Muscle of leg (tissue), 11 donors: ENCODE results near the gene GSTP1. TPM values are rescaled to one million over a fixed set of nuclear protein-coding genes. Genes with fewer than 3 reads are reported as not detected.
"Not testable (repeated sequence)": the region's sequence is repeated elsewhere in the genome, so short reads cannot be mapped to it uniquely, and the experiment has no call there.

Experiments
- DNase-seq: peaks from one replicate; pipeline ENCODE4 v3.0.0; 2013
- H3K27ac ChIP-seq: one replicate; pipeline ENCODE4 v1.5.1; 2013; ENCODE audit warnings: mild to moderate bottlenecking, low read length, control low read depth
- H3K27me3 ChIP-seq: one replicate; pipeline ENCODE4 v1.6.1; 2013; ENCODE audit warnings: low read length; ENCODE audit not compliant: control insufficient read depth, insufficient read depth
- H3K36me3 ChIP-seq: one replicate; pipeline ENCODE4 v1.6.1; 2013; ENCODE audit warnings: low read length; ENCODE audit not compliant: control insufficient read depth, insufficient read depth
- H3K4me1 ChIP-seq: one replicate; pipeline ENCODE4 v1.6.1; 2013; ENCODE audit warnings: low read length; ENCODE audit not compliant: control insufficient read depth, insufficient read depth
- H3K4me3 ChIP-seq: one replicate; pipeline ENCODE4 v1.5.1; 2013; ENCODE audit warnings: low read length, control low read depth
- H3K9me3 ChIP-seq: replicated peaks from 2 replicates; pipeline ENCODE4 v1.6.1; 2013; ENCODE audit warnings: low read depth, low read length; ENCODE audit not compliant: control insufficient read depth
- WGBS: methylation state at CpG from one replicate; pipeline ENCODE4 v1.1.5; 2013; ENCODE audit warnings: missing lambda C conversion rate; ENCODE audit not compliant: insufficient coverage; 5-methylcytosine and 5-hydroxymethylcytosine counted together
- polyA plus RNA-seq, 8 donors: library from polyadenylated mRNA; unstranded; fragments of 120-200 nt; gene quantifications; one replicate each; pipeline versions ENCODE4 v1.2.1 to v1.2.3, GENCODE V29; 2013; ENCODE audit warnings: inconsistent platforms in 1 of 8, low replicate concordance in 1 of 8; ENCODE audit not compliant: insufficient read length in 8 of 8, insufficient read depth in 1 of 8
- total RNA-seq: library from RNA; stranded (reverse); fragments of 120-200 nt; gene quantifications from one replicate; pipeline ENCODE4 v1.2.4, GENCODE V29; 2013

The GSTP1 gene
- total and polyA plus RNA-seq, 9 donors, result 232 to 335 (median 277) TPM

DNA sequence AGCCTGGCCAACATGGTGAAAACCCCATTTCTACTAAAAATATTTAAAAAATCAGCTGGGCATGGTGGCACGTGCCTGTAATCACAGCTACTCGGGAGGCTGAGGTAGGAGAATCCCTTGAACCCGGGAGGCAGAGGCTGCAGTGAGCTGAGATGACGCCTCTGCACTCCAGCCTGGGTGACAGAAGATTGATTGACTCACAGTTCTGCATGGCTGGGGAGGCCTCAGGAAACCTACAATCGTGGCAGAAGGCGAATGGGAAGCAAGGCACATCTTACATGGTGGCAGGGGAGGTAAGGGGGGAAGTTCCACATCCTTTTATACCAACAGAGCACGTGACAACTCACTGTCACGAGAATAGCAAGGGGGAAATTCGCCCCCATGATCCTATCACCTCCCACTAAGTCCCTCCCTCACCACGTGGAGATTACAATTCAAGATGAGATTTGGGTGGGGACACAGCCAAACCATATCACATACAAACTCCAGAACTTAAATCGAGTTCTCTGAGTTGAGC is 5.3 kb downstream of the GSTP1 start:
- H3K27me3 ChIP-seq, H3K9me3 ChIP-seq, DNase-seq, H3K4me3 ChIP-seq, H3K27ac ChIP-seq: not testable (repeated sequence)
- Histone ChIP-seq H3K4me1 (peaks cover 14% of the 10 kb centered on the region), H3K36me3 (peaks cover 20% of the 10 kb centered on the region)
- WGBS, result 91% methylated on average over 3 of the region's 11 CpGs

DNA sequence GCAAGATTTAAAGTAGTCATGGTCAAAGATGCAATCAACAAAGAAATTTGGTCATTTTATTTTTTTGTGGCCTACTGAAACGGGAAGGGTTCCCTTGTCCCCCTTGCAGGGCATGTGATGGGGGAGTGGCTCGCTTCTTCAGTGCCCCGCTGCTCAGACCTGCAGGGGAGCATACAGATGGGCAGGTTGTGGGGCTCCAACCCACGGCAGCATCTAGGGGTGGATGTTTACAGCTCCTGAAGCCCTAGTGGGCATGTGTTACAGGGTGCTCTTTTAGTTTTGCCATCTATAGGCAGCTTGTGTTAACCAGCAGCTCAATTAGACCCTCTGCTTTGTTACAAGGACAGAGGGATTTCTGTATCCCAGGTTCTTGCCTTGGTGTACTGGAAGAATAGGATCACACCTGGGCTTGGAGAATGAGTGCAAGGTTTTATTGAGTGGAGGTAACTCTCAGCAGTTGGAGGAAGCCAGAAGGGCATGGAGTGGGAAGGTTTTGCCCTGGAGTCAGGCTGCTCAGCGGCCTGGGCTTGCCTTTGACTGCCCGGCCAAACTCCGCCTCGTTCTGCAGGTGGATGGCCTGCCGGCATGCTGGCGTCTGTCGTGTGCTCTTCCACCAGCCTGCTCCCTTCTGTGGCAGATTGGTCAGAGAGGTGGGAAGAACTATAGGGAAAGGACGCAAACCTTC is 9.4 kb downstream of the GSTP1 start:
- Histone ChIP-seq H3K36me3 (no peaks in the 10 kb centered on the region), H3K9me3 (no peaks in the 10 kb centered on the region), H3K27ac (no peak overlapping the region), H3K4me3 (no peak overlapping the region), H3K4me1 (no peaks in the 10 kb centered on the region), H3K27me3 (no peaks in the 10 kb centered on the region)
- no peak for DNase-seq
- WGBS, result 46% methylated on average over 11 of the region's 12 CpGs

DNA sequence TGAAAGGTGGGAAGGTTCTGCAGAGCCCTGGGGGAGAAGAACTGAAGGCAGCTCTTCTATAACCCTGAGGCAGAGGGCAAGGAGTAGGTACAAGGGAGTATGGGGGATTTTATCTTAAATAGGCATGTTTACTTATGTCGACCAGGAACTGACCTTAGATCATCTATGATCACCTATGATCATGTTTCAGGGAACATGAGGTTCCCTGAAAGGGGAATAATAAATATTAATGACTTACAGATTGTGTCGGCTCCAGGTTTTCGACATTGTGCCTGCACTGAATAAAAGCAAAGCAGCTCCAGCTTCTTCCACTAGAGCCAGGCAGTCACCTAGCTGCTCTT is 9.9 kb downstream of the GSTP1 start:
- no peak overlapping the region for H3K4me3 ChIP-seq
- no peaks in the 10 kb centered on the region for H3K4me1 ChIP-seq
- H3K27ac ChIP-seq, result no peak overlapping the region
- H3K9me3 ChIP-seq, result no peaks in the 10 kb centered on the region
- no peak for DNase-seq
- WGBS, result no CpG with 5 or more reads among the region's 3 CpGs
- H3K27me3 ChIP-seq, result no peaks in the 10 kb centered on the region
- H3K36me3 ChIP-seq, result no peaks in the 10 kb centered on the region

DNA sequence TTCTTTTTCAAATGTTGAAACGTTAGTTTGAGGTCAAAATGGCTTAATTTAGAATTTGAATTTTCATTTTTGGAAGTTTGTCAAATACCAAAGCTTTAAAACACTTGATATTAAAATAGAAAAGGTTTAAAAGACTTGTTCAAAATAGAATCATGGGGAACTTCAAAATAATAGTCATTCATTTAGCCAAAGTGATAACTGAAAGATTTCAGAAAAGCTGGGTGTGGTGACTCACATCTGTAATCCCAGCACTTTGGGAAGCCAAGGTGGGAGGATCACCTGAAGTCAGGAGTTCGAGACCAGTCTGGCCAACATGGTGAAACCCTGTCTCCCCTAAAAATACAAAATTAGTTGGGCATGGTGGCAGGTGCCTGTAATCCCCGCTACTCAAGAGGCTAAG is 10.9 kb downstream of the GSTP1 start:
- H3K9me3 ChIP-seq, result no peaks in the 10 kb centered on the region
- no peaks in the 10 kb centered on the region for H3K4me1 ChIP-seq
- H3K27ac ChIP-seq, result no peak overlapping the region
- H3K36me3 ChIP-seq, result no peaks in the 10 kb centered on the region
- H3K4me3 ChIP-seq, result no peak overlapping the region
- H3K27me3 ChIP-seq, result no peaks in the 10 kb centered on the region
- no peak for DNase-seq
- no CpG with 5 or more reads among the region's 3 CpGs for WGBS

DNA sequence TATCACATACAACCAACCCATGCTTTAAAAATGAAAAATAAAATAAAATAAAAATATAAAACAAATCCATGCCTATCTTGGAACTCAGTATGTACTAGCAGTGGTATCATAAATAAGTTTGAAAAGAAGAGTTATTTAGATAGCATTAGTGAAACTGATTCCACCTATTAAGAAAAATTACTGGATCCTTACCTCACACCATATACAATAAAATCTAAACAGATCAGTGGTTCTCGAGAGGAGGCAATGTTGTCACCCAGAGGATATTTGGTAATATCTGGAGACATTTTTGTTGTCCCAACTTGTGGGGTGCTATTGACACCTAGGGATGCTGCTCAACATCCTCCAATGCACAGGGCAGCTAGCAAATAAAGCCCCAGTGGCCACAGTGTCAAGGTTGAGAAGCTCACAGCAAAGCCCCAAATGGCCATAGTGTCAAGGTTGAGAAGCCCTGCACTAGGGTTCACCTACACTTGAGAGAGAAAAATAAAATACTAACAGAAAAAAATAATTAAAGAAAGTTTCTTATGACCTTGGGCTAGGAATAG is 13.2 kb downstream of the GSTP1 start:
- Histone ChIP-seq H3K4me1 (no peaks in the 10 kb centered on the region), H3K27ac (no peak overlapping the region), H3K9me3 (no peaks in the 10 kb centered on the region), H3K36me3 (no peaks in the 10 kb centered on the region), H3K4me3 (no peak overlapping the region), H3K27me3 (peaks cover 9% of the 10 kb centered on the region)
- WGBS, result no CpG with 5 or more reads among the region's 1 CpG
- no peak for DNase-seq

DNA sequence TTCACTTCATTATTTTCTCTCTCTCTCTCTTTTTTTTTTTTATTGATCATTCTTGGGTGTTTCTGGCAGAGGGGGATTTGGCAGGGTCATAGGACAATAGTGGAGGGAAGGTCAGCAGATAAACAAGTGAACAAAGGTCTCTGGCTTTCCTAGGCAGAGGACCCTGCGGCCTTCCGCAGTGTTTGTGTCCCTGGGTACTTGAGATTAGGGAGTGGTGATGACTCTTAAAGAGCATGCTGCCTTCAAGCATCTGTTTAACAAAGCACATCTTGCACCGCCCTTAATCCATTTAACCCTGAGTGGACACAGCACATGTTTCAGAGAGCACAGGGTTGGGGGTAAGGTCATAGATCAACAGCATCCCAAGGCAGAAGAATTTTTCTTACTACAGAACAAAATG is 13.8 kb downstream of the GSTP1 start:
- WGBS, result no CpG with 5 or more reads among the region's 3 CpGs

DNA sequence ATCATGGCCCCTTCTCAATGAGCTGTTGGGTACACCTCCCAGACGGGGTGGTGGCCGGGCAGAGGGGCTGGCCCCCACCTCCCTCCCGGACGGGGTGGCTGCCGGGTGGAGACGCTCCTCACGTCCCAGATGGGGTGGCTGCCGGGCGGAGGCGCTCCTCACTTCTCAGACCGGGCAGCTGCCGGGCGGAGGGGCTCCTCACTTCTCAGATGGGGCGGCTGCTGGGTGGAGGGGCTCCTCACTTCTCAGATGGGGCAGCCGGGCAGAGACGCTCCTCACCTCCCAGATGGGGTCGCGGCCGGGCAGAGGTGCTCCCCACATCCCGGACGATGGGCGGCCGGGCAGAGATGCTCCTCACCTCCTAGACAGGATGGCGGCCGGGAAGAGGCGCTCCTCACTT is 14.4 kb downstream of the GSTP1 start:
- H3K27ac ChIP-seq, H3K4me3 ChIP-seq, H3K9me3 ChIP-seq, H3K4me1 ChIP-seq, DNase-seq, H3K36me3 ChIP-seq: not testable (repeated sequence)
- WGBS, result 94% methylated on average over 8 of the region's 26 CpGs
- H3K27me3 ChIP-seq, result peaks cover 13% of the 10 kb centered on the region

More for the DNA sequence above, 13.8 kb downstream of the GSTP1 start:
- H3K27me3 ChIP-seq, H3K27ac ChIP-seq, DNase-seq, H3K4me3 ChIP-seq, H3K9me3 ChIP-seq, H3K36me3 ChIP-seq, H3K4me1 ChIP-seq: not testable (repeated sequence)

DNA sequence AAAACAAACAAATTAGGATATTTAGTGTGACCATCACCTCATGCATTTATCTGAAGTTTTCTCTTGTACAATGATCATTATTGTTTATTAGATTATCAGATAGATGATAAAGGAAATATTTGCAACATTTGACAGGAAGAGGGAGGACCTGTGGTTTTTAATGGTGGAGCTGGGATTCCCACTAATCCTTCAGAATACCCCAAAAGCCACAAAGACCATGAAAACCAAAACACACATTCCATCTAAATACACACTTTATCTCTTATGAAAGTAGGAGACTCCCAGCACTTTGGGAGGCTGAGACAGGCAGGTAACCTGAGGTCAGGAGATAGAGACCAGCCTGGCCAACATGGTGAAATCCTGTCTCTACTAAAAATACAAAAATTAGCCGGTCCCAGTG is 15.5 kb downstream of the GSTP1 start:
- H3K4me3 ChIP-seq, result no peak overlapping the region
- no peak for DNase-seq
- no peaks in the 10 kb centered on the region for H3K4me1 ChIP-seq
- H3K36me3 ChIP-seq, result no peaks in the 10 kb centered on the region
- peaks cover 13% of the 10 kb centered on the region for H3K27me3 ChIP-seq
- no CpG with 5 or more reads among the region's 1 CpG for WGBS
- H3K9me3 ChIP-seq, result no peaks in the 10 kb centered on the region
- H3K27ac ChIP-seq, result no peak overlapping the region

DNA sequence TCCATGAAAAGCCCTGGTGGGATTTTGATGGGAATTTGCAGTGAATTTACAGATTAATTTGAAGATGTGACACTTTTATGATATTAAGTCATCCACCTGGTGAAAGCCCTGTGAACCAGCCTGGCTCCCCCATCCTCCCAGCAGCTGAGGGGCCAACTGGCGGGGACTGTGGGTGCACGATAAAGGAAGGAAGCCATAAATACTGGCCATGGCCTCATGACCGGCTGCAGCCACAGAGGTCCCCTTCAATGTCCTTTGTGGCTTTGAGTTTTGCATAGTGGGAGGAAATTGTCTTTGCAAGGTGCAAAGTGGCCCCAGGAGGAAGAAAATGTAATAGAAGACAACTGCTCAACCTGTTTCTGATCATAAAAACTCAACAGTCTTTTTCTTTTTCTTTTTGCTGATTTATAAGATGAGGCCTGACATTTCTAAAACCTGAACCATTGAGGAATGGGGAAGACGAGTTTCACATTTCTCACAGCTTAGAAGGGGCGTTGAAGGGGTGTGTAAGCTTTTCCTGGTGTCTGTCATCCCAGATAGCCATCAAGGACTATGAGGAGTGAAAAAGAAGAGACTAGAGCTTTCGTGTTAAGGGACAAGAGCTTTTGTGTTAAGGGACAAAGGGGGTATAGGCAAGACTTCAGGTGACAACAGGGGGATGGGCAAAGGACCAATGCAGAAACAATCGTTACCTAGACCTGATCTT is 16.9 kb downstream of the GSTP1 start:
- H3K27me3 ChIP-seq, result peaks cover 16% of the 10 kb centered on the region
- H3K36me3 ChIP-seq, result no peaks in the 10 kb centered on the region
- no peak for DNase-seq
- no peak overlapping the region for H3K4me3 ChIP-seq
- H3K9me3 ChIP-seq, result no peaks in the 10 kb centered on the region
- 15% methylated on average over 4 of the region's 7 CpGs for WGBS
- H3K27ac ChIP-seq, result no peak overlapping the region
- H3K4me1 ChIP-seq, result no peaks in the 10 kb centered on the region

DNA sequence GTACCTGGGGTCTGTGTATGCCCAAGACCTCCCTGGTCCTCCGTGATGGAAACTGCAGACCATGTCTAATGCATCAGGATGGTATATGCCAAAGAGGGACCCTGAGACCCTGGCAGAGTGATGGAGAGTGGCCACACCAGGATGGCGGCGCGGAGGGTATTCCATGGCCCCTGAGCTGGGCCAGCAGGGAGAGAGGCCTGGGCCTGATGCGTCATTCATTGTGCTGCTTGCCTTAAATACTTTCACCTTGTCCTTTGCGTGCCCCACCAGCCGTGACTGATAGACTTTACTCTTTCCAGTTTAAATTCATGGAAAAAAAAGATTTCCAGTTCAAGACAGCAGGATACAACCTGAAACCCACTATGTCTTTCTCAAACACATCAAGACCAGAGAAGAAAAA is 17.5 kb downstream of the GSTP1 start:
- DNase-seq, result no peak
- WGBS, result 87% methylated on average over 6 of the region's 7 CpGs
- Histone ChIP-seq H3K9me3 (no peaks in the 10 kb centered on the region), H3K4me1 (peaks cover under 1% of the 10 kb centered on the region), H3K4me3 (no peak overlapping the region), H3K27me3 (peaks cover 16% of the 10 kb centered on the region), H3K36me3 (no peaks in the 10 kb centered on the region), H3K27ac (no peak overlapping the region)
